Neural progenitor cell (in vitro differentiated cells): ENCODE measurements around the gene PSMD11.

Source experiments
- EZH2 ChIP-seq: fragments of 200-600 bp; sonication (generic); IDR thresholded peaks from 2 replicates; pipeline ENCODE4 v1.6.1; 2017; ENCODE audit warnings: antibody characterized with exemption, mild to moderate bottlenecking, moderate library complexity
- EZH2phosphoT487 ChIP-seq: fragments of 200-600 bp; sonication (generic); IDR thresholded peaks from 2 replicates; pipeline ENCODE4 v1.6.1; 2017; ENCODE audit warnings: antibody characterized with exemption
- TF ChIP-seq, protein P1 (sequence below): fragments of 200-600 bp; sonication (generic); IDR thresholded peaks from 2 replicates; pipeline ENCODE4 v1.5.1; 2017; ENCODE audit warnings: antibody characterized with exemption, mild to moderate bottlenecking

DNA sequence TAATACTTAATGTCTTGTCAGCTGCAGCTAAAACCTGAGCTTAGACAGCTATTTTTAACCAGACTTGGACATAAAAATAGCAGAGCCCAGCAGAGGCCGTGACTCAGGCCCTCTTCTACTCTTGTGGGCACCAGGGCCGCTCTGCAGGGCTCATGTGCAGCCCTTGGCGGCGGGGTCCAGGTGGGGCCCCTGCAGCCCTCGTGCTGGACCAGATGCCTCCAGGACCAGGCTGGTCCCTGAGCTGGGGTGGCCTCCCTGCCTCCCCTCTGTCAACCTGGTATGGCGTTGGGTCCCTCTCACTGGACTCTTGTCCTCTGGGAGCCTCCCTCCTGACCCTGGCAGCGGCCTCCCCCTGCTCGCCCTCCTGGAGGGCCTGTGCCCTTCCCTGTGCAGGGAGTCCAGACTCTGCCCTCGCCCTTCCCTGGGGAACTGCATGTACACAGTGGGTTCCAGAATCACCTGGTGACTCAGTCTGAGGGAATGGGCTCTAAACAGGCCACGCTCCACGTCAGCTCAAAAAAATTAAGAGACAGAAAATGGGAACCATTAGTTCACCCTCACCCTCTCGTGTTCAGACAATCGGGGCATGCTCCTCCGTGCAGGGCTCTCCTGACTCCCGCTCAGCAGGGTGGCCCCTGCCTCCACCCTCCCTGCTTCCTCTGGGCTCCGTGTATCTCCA is 52.2 kb downstream of the PSMD11 start:
- TF ChIP-seq EZH2 (no peak), EZH2phosphoT487 (no peak)
- TF ChIP-seq, protein P1, sequence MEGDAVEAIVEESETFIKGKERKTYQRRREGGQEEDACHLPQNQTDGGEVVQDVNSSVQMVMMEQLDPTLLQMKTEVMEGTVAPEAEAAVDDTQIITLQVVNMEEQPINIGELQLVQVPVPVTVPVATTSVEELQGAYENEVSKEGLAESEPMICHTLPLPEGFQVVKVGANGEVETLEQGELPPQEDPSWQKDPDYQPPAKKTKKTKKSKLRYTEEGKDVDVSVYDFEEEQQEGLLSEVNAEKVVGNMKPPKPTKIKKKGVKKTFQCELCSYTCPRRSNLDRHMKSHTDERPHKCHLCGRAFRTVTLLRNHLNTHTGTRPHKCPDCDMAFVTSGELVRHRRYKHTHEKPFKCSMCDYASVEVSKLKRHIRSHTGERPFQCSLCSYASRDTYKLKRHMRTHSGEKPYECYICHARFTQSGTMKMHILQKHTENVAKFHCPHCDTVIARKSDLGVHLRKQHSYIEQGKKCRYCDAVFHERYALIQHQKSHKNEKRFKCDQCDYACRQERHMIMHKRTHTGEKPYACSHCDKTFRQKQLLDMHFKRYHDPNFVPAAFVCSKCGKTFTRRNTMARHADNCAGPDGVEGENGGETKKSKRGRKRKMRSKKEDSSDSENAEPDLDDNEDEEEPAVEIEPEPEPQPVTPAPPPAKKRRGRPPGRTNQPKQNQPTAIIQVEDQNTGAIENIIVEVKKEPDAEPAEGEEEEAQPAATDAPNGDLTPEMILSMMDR: no peak
